SK-N-MC (cell line): Measurements from ENCODE around the gene ERBB4.

Experiments used
- EZH2 ChIP-seq: fragments of 200-600 bp; sonication (generic); IDR thresholded peaks from one replicate; pipeline ENCODE4 v1.6.1; 2017; ENCODE audit warnings: antibody characterized with exemption
- FOXP2 ChIP-seq: optimal IDR thresholded peaks from 2 replicates; pipeline ENCODE3; 2011; ENCODE audit warnings: mild to moderate bottlenecking, moderate library complexity; ENCODE audit not compliant: insufficient read depth; ENCODE audit errors: extremely low read length, control extremely low read depth
- POLR2AphosphoS5 ChIP-seq: IDR thresholded peaks from 2 replicates; pipeline ENCODE4 v1.6.1; 2012; ENCODE audit warnings: mild to moderate bottlenecking, low read depth, low read length, borderline replicate concordance

DNA sequence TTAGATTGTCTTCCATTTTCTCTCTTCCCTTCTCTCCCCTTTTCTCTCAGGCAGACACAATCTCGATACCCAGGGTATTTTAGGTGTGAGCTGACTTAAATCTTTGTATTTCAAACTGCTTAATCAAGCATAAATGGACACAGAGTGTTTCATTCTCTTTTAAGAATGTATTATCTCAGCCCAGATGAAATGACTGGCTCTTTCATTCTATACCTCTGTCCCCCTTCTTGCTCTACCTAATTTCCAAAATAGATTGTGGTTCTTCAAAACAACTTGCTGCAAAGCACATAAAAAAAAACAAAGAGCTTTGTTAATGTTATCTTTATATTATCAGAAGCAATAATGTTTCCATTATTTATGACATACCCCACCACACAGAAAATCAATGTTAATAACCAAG, 514.6 kb downstream of the ERBB4 start:
- no peak for TF ChIP-seq EZH2
- TF ChIP-seq POLR2AphosphoS5 = no peak
- no peak for TF ChIP-seq FOXP2
